AML-193 (cell line): ENCODE measurements around the gene GRIN3A.

Source experiments
- DNase-seq, 2 experiments: peaks; one replicate each; lab custom pipeline; 2025; lab: John Stamatoyannopoulos, UW

Gene GRIN3A

GRCh38 chr9:101705135-101705661, 33.2 kb downstream of the GRIN3A start:
- peak; percentile 3 to 19 for DNase-seq

DNA sequence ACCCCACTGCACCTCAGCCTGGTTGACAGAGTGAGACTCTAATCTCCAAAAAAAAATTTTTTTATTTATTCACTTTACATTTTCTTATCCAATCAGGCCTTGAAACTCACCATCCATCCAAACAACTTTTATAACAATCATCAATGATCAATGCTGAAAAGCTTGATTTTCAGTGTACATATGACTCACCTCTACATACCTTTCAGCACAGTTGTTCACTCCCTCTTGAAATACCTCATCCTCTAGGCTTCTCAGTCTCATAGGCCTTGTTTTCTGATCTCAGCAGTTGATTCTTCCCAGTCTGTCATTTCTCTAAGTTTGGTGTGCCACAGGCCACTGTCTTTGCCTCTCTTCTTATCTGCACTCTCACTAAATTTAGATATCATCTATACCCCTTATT, 36.2 kb downstream of the GRIN3A start:
- no peak for DNase-seq

GRCh38 chr9:101693546-101694336, 44.7 kb downstream of the GRIN3A start:
- DNase-seq: no peak

- DNase-seq: no peak
These were observed 46.8 kb downstream of the GRIN3A start for GRCh38 chr9:101691657-101692056.

DNA sequence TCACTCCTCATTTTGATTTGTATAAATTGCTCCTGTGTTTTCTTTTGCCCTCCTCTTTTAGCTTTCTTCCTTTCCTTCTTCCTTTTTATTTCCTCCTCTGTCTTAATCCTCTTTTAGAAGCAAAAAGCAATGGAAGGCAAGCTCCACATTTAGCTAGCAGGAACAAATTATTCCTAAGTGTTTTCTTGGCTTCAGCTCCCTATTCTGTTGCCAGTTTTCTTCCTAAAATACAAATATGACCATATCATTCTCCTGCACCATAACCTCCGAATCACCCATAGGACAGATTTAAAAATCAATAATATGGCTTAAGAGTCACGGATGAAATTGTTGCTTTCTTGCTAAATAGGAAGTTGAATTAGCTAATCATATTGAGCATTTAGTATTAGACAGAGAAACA, 49.4 kb downstream of the GRIN3A start:
- no peak for DNase-seq

- DNase-seq: no peak
These were observed 53.8 kb downstream of the GRIN3A start for GRCh38 chr9:101684665-101685064.

DNA sequence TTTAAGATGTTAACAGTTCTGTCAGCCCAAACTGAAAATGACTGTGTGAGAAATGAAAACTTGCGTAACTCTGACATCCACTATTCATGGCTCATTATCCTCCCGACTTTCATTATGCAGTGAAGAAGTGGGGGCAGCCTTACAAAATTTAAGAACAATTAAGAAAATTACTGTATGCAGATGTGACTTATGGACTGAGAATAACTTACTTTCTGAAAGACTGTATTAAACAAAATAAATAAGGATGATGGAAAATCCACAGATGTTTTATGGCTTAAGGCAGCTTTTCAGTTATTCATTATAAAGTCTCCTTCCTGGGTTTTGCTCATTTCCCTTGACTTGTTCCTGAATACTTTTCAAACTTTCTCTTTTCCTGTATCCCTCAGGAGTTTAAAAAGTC, 55.2 kb downstream of the GRIN3A start:
- DNase-seq: no peak

- DNase-seq: no peak
These were observed 60.6 kb downstream of the GRIN3A start for GRCh38 chr9:101677861-101678260.

GRCh38 chr9:101675341-101675740, 63.1 kb downstream of the GRIN3A start:
- DNase-seq: no peak

GRCh38 chr9:101674165-101674564, 64.3 kb downstream of the GRIN3A start:
- no peak for DNase-seq

DNA sequence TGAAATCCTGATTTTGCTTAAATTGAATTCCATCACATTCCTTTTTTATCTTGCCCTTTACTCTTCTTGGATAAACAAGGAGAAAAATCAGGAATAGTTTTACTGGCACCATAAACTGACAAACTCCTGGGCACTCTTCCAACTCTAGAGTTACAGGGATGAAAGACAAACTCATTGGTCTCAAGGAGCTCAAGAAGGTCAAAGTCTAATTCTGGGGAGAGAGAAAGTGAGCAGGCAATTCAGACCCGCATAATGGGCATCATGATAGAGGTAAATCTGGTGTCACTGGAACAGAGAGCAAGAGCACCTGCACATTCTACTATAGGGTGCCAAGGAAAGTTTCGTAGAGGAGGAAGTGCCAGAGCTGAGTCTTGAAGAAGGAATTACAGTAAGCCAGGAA, 64.8 kb downstream of the GRIN3A start:
- DNase-seq: no peak

- no peak for DNase-seq
These were observed 66.9 kb downstream of the GRIN3A start for GRCh38 chr9:101671567-101671966.

DNA sequence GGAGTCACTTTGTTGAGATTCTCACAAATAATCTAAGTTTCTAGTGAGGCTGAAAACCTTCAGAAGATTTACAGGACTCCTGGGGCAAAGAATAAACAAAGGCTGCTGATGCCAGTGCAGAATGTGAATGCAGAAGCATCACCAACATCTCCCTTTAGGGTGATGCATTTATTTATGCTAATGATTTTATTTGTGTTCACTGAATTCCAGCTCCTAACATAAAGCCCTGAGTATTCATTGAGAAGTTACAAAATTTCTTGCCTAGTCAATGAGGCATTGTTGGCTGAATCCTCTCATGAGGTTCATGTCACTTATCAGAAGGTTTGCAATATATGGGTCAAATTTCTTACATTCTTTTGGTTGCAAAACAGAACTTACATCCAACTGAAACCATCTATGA, 70.0 kb downstream of the GRIN3A start:
- no peak for DNase-seq

- no peak for DNase-seq
These were observed 74.0 kb downstream of the GRIN3A start for GRCh38 chr9:101664453-101664852.

DNA sequence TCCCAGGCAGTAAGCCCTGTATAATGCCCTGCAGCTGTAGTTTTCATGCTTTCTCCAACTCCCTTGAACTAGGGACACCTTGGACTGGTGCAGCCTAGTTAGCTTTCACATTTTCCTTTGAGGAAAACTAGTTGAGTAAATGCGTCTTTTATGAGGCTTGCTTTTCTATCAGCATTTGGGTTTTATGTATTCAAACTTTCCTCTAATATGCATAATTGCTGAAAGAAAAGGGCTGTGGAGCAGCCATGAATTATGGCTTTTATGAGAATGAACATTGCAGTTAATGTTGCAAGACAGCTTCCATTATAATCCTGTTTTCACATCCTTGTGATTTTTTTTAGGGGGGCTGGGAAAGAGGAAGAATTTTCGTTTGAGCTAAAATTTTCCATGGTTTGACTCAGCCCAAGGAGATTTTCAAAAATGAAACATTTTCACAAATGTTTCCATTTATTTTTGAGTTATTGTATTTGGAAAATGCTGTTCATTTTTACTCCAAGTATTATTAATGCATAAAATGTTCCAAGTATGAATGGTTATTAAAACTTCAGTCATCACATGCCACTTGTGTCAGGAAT, 85.8 kb downstream of the GRIN3A start:
- DNase-seq: no peak

GRCh38 chr9:101650142-101650541, 88.3 kb downstream of the GRIN3A start:
- no peak for DNase-seq

DNA sequence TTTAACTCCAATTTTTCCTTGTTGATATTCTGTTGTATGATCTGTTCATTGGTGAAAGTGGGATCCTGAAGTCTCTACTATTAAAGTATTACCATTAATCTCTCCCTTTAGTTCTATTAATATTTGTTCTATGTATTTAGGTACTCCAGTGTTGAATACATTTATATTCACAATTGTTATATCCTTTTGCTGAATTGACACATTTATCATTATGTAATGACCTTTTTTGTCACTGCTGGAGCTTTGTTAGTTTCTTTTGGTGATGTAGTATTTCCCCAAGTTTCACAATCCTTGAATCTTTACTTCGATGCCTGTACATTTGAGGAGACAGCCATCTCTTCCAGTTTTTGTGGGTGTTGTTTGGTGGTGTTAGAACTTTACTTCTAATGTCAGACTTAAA, 90.0 kb downstream of the GRIN3A start:
- DNase-seq: no peak

- DNase-seq: no peak
These were observed 98.4 kb downstream of the GRIN3A start for GRCh38 chr9:101639785-101640665.

DNA sequence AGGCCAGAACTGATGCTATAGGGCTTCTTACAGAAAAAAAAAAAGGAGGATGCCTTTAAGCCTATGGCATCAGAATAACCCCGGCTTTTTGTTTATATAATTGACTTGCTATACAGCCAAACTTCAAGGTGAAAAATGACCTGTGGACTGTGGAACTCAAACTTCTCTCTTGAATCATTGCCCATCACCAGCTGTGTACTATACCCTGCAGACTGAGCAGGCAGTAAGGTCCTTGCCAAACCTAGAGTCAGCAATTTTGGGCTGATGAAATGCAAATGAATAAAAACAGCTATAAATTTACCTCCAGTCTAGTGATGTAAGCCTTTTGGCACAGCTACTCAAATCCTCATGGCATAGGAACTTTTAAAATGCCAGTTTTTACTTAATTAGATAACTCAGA, 99.1 kb downstream of the GRIN3A start:
- DNase-seq: no peak

DNA sequence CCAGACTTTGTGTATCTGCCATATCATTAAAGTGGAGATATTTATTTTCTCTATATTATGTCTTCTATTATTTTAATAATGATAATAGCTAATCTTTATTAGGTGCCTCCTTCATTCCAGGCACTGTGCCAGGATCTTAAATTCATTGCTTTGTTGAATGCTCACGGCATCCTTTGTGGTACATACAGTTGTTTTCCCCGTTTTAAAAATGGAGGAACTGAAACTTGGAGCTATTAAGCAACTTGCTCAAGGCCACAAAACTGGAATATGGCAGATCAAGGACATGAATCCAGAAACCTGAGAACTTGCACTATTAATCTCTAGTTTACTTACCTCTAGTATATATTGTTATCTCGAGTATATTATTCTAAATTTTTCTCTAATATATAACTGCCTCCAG, 102.2 kb downstream of the GRIN3A start:
- no peak for DNase-seq

DNA sequence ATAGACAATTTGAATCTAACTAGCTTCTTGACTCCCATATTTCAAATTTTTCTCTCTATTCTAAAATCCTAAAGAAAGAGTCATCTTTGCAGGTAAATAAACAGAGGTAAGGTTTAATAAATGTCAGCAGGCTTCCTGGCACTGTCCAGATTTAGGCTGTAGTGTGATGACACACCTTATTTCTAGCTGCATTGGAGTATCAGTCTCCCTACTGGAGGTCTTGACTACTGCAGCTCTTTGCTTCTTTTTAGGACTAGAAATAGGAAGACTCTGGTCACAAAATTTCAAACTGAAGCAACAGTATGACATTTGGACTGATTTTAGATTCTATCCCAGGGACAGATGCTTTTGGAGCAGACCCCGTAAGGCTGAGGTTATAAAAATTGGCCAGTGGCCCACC, 103.0 kb downstream of the GRIN3A start:
- DNase-seq: no peak

GRCh38 chr9:101634741-101635409, 103.6 kb downstream of the GRIN3A start:
- DNase-seq: no peak
